RWPE1 (cell line): ENCODE data around the gene TST.

Source experiments
- CTCF ChIA-PET: fragments of 350-600 bp; sonication (Branson Sonifier 250); formaldehyde crosslinking; extraction: SDS; loops from one replicate; lab custom pipeline; 2021; lab: Yijun Ruan, JAX
- POLR2A ChIA-PET: fragments of 400-600 bp; formaldehyde crosslinking; extraction: SDS; loops from one replicate; lab custom pipeline; 2020; ENCODE audit warnings: antibody characterized with exemption; ENCODE audit not compliant: low non-redundant PET; lab: Yijun Ruan, JAX
- DNase-seq: peaks from one replicate; pipeline ENCODE4 v3.0.0; 2012; ENCODE audit warnings: low spot score
- H3K27ac ChIP-seq: fragments of 450-650 bp; 2 replicates; pipeline ENCODE4 v1.5.1; 2017
- TF ChIP-seq, protein P1 (sequence below): fragments of 450-650 bp; conservative IDR thresholded peaks from 2 replicates; pipeline ENCODE4 v1.5.1; 2017; ENCODE audit warnings: low read depth, mild to moderate bottlenecking

The TST gene

GRCh38 chr22:37033605-37034430 lies 14.6 kb upstream of the TST start:
- ChIA-PET CTCF (no interaction called here), POLR2A (interaction anchor here (0.6 kb wide), 1 partner anchor 293 kb away, joined by 5 read pairs; no protein-coding TSS in a partner anchor)
- peak overlapping the region; percentile 99 for H3K27ac ChIP-seq
- DNase-seq = no peak
- TF ChIP-seq, protein P1, sequence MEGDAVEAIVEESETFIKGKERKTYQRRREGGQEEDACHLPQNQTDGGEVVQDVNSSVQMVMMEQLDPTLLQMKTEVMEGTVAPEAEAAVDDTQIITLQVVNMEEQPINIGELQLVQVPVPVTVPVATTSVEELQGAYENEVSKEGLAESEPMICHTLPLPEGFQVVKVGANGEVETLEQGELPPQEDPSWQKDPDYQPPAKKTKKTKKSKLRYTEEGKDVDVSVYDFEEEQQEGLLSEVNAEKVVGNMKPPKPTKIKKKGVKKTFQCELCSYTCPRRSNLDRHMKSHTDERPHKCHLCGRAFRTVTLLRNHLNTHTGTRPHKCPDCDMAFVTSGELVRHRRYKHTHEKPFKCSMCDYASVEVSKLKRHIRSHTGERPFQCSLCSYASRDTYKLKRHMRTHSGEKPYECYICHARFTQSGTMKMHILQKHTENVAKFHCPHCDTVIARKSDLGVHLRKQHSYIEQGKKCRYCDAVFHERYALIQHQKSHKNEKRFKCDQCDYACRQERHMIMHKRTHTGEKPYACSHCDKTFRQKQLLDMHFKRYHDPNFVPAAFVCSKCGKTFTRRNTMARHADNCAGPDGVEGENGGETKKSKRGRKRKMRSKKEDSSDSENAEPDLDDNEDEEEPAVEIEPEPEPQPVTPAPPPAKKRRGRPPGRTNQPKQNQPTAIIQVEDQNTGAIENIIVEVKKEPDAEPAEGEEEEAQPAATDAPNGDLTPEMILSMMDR = no peak

- ChIA-PET POLR2A (interaction anchor here (0.6 to 1.2 kb wide), 2 partner anchors 13 to 294 kb away, joined by 5 to 7 read pairs; partner anchors contain the start of genes MPST and TST), CTCF (interaction anchor here (1.0 to 1.1 kb wide), 2 partner anchors 11 to 19 kb away, joined by 3 to 5 read pairs; partner anchors contain the start of gene KCTD17)
- TF ChIP-seq, protein P1 = no peak
- H3K27ac ChIP-seq = peak overlapping the region; percentile 99
- DNase-seq = peak; percentile 76
These were observed 13.6 kb upstream of the TST start for GRCh38 chr22:37032535-37033460.

DNA sequence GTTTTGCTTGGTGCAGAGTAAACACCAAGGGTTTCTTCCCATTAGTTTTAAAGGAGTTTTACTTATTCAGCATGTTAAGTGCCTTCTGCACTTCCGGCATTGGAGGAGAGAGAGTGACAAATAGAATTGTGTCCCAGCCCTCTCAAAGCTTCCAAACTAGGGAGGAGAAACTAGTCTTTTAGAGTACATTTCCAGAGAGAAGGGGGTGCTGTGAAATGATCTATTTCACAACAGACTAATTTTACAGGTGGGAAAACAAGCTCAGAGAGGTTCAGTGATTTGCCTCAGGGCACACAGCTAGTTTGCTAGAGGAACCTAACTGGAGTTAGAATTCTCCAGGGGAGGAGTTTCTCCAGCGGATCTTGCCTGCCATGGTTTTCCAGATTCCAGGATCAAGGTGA lies 12.9 kb upstream of the TST start:
- ChIA-PET CTCF (interaction anchor here (1.0 to 1.1 kb wide), 2 partner anchors 11 to 20 kb away, joined by 3 to 5 read pairs; partner anchors contain the start of gene KCTD17), POLR2A (interaction anchor here (1.2 kb wide), 1 partner anchor 12 kb away, joined by 7 read pairs; the partner anchor contains the start of genes MPST and TST)
- TF ChIP-seq, protein P1 = no peak
- H3K27ac ChIP-seq = peak overlapping the region; percentile 99
- DNase-seq = no peak

DNA sequence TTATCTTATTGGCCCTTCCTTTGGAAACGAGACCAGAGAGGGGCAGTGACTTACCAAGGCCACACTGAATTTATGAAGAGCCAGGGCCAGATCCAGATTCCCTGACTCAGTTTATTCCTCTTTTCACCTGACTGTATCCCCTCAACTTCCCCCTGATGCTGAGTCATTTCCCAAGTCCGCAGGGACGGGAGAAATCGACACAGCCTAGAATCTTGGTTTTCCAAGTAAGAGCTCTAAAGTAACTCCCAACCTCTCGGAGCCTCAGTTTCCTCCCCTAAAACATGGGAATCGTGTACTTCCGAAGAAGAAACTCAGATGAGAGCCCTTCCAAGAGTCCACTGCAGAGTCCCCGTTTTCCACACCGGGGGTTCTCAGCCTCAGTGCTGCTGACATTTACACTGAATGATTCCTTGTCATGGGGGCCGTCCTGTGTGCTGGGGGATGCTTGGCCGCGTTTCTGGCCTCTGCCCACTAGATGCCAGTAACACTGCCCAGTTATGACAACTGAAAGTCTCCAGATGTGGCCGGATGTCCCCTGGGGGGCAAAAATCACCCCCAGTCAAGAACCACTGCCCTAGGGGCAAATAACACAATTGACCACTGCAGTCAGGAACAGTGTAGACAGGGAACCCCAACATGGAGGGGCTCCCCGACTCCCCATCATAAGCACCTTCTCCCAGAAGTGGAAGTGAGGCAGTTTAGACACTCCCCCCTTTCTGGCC lies 11.5 kb upstream of the TST start:
- DNase-seq = no peak
- TF ChIP-seq, protein P1 = no peak
- peak overlapping the region; percentile 99 for H3K27ac ChIP-seq
- ChIA-PET CTCF (interaction anchor here (1.2 kb wide), 1 partner anchor 10 kb away, joined by 3 read pairs; no protein-coding TSS in a partner anchor), POLR2A (no interaction called here)

- ChIA-PET CTCF (interaction anchor here (0.6 to 1.2 kb wide), 2 partner anchors 9 to 10 kb away, joined by 3 read pairs; no protein-coding TSS in a partner anchor), POLR2A (no interaction called here)
- H3K27ac ChIP-seq = peak overlapping the region; percentile 99
- DNase-seq = no peak
- TF ChIP-seq, protein P1 = no peak
These were observed 9.7 kb upstream of the TST start for GRCh38 chr22:37028692-37029674.
